ENCODE measurements around the gene S100A10. TPM values are rescaled to one million over a fixed set of nuclear protein-coding genes. Genes with fewer than 3 reads are reported as not detected.
A peak's percentile ranks its signal among the peaks of the same experiment; 100 is the strongest.

The S100A10 gene
- total and polyA plus RNA-seq, 2 donors from 2014 or later: 467 to 500 TPM

DNA sequence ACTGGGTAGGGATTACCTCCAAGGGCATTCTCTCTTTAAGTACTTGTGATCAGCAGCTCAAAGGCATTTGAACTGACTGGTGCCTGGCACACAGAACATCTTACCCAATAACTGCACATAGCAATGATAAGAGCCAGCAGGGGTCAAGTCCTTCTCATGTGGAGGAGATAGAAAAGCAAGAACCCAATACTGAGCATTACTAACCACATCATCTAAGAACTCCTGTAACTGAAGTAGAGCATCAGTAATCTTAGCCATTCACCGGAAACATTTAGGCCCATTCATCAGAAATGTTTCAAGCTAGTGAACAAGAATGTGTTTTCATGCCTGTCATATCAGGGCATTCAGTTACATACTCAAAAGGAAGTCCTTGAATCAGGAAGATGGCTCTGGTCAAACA is 50.8 kb downstream of the S100A10 start:
- intact Hi-C loops (cut with DNase I): no loop called here
- no peak for FAIRE-seq

DNA sequence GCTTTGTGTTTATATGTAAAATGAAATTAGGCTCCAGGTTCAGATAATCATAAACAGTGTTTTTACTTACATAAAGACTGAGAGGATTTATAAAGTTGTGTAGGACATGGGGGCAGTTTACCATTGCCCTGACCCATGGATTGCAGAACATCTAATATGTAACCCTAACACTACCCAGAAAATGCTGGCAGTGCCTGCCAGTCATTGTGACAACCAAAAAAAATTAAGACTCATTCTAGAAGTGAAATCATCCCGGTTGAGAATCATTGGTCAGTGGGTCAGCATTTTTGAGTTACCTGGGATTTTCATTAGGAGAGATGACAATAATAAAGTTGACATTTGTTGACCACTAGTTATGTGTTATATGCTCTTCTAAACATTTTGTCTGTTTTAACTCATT is 53.1 kb downstream of the S100A10 start:
- peaks cover 7 to 17% (median 15%) of the 10 kb centered on the region in 3 donors for H3K4me1 ChIP-seq (ENCODE audit: control insufficient read depth in 2 of 3, insufficient read depth in 2 of 3, low read depth in 1 of 3, low read length in 3 of 3)
- intact Hi-C loops (cut with DNase I): no loop called here
- H3K27ac ChIP-seq (ENCODE audit: low read depth in 2 of 2, low read length in 2 of 2): peak overlapping the region; percentile 14 to 58

More for the DNA sequence above, 50.8 kb downstream of the S100A10 start:
- Histone ChIP-seq H3K4me1 (ENCODE audit: control insufficient read depth in 2 of 3, insufficient read depth in 2 of 3, low read depth in 1 of 3, low read length in 3 of 3) (peaks cover 4 to 20% (median 11%) of the 10 kb centered on the region in 3 donors), H3K27me3 (ENCODE audit: control insufficient read depth, insufficient read depth, low read length) (no peaks in the 10 kb centered on the region), H3K27ac (ENCODE audit: low read depth in 2 of 2, low read length in 2 of 2) (no peak overlapping the region), H3K9ac (ENCODE audit: low read length in 3 of 3) (no peak overlapping the region), H3K4me3 (ENCODE audit: low read length in 3 of 3) (no peak overlapping the region), H3K36me3 (ENCODE audit: control insufficient read depth in 2 of 3, insufficient read depth in 3 of 3, low read length in 3 of 3) (no peaks in the 10 kb centered on the region), H3K9me3 (ENCODE audit: control insufficient read depth in 2 of 3, insufficient read depth in 1 of 3, low read length in 3 of 3) (no peaks in the 10 kb centered on the region)
- DNase-seq: no peak
- TF ChIP-seq, protein P1, sequence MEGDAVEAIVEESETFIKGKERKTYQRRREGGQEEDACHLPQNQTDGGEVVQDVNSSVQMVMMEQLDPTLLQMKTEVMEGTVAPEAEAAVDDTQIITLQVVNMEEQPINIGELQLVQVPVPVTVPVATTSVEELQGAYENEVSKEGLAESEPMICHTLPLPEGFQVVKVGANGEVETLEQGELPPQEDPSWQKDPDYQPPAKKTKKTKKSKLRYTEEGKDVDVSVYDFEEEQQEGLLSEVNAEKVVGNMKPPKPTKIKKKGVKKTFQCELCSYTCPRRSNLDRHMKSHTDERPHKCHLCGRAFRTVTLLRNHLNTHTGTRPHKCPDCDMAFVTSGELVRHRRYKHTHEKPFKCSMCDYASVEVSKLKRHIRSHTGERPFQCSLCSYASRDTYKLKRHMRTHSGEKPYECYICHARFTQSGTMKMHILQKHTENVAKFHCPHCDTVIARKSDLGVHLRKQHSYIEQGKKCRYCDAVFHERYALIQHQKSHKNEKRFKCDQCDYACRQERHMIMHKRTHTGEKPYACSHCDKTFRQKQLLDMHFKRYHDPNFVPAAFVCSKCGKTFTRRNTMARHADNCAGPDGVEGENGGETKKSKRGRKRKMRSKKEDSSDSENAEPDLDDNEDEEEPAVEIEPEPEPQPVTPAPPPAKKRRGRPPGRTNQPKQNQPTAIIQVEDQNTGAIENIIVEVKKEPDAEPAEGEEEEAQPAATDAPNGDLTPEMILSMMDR (IDR thresholded peaks at IDR 0.05; ENCODE audit: borderline replicate concordance, extremely low read depth, insufficient read depth): no peak

DNA sequence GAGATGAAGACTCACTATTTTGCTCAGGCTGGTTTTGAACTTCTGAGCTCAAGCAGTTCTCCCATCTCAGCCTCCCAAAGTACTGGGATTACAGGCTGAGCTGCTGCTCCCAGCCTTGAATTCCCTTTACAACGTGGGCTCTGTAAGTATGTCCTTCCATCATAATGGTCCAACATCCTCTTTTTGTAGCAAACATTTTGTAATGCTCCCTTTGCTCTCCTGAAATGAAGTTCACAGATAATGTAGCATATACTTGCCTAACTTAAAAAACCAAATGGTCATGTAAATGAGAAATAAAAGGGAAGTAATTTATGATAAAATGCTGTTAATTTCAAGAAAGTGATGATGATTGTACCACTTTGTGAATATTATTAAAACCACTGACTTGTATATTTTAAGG is 53.9 kb downstream of the S100A10 start:
- intact Hi-C loops (cut with DNase I): no loop called here
- Histone ChIP-seq H3K36me3 (ENCODE audit: control insufficient read depth in 2 of 3, insufficient read depth in 3 of 3, low read length in 3 of 3) (no peaks in the 10 kb centered on the region), H3K4me3 (ENCODE audit: low read length in 3 of 3) (no peak overlapping the region), H3K27ac (ENCODE audit: low read depth in 2 of 2, low read length in 2 of 2) (no peak overlapping the region), H3K9ac (ENCODE audit: low read length in 3 of 3) (no peak overlapping the region), H3K27me3 (ENCODE audit: control insufficient read depth, insufficient read depth, low read length) (no peaks in the 10 kb centered on the region), H3K4me1 (ENCODE audit: control insufficient read depth in 2 of 3, insufficient read depth in 2 of 3, low read depth in 1 of 3, low read length in 3 of 3) (peaks cover 7 to 14% (median 8%) of the 10 kb centered on the region in 3 donors), H3K9me3 (ENCODE audit: control insufficient read depth in 2 of 3, insufficient read depth in 1 of 3, low read length in 3 of 3) (no peaks in the 10 kb centered on the region)
- FAIRE-seq (no peak), DNase-seq (no peak)
- TF ChIP-seq, protein P1 (IDR thresholded peaks at IDR 0.05; ENCODE audit: borderline replicate concordance, extremely low read depth, insufficient read depth): no peak

More for the DNA sequence above, 53.1 kb downstream of the S100A10 start:
- FAIRE-seq: no peak
- no peaks in the 10 kb centered on the region for H3K9me3 ChIP-seq (ENCODE audit: control insufficient read depth in 2 of 3, insufficient read depth in 1 of 3, low read length in 3 of 3)
- H3K36me3 ChIP-seq (ENCODE audit: control insufficient read depth in 2 of 3, insufficient read depth in 3 of 3, low read length in 3 of 3): no peaks in the 10 kb centered on the region
- H3K27me3 ChIP-seq (ENCODE audit: control insufficient read depth, insufficient read depth, low read length): no peaks in the 10 kb centered on the region
- H3K4me3 ChIP-seq (ENCODE audit: low read length in 3 of 3): no peak overlapping the region
- TF ChIP-seq, protein P1 (IDR thresholded peaks at IDR 0.05; ENCODE audit: borderline replicate concordance, extremely low read depth, insufficient read depth): no peak
- no peak overlapping the region for H3K9ac ChIP-seq (ENCODE audit: low read length in 3 of 3)
- DNase-seq: no peak

DNA sequence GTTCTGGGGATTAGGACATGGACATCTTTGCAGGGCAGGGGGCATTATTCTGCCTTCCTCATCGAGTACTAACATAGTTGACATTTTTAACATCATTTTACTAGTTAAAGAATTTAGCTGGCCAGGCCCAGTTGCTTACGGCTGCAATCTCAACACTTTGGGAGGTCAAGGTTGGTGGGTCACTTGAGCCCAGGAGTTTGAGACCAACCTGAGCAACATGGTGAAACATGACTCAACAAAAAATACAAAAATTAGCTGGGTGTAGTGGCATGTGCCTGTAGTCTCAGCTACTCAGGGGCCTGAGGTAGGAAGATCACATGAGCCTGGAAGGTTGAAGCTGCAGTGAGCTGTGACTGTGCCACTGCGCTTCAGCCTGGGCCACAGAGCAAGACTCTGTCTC is 54.5 kb downstream of the S100A10 start:
- Histone ChIP-seq H3K27me3 (ENCODE audit: control insufficient read depth, insufficient read depth, low read length) (no peaks in the 10 kb centered on the region), H3K4me3 (ENCODE audit: low read length in 3 of 3) (no peak overlapping the region), H3K4me1 (ENCODE audit: control insufficient read depth in 2 of 3, insufficient read depth in 2 of 3, low read depth in 1 of 3, low read length in 3 of 3) (peaks cover 3 to 9% (median 8%) of the 10 kb centered on the region in 3 donors), H3K27ac (ENCODE audit: low read depth in 2 of 2, low read length in 2 of 2) (peak overlapping the region; percentile 24 to 40), H3K9ac (ENCODE audit: low read length in 3 of 3) (no peak overlapping the region), H3K36me3 (ENCODE audit: control insufficient read depth in 2 of 3, insufficient read depth in 3 of 3, low read length in 3 of 3) (no peaks in the 10 kb centered on the region), H3K9me3 (ENCODE audit: control insufficient read depth in 2 of 3, insufficient read depth in 1 of 3, low read length in 3 of 3) (no peaks in the 10 kb centered on the region)
- TF ChIP-seq, protein P1 (IDR thresholded peaks at IDR 0.05; ENCODE audit: borderline replicate concordance, extremely low read depth, insufficient read depth): no peak
- intact Hi-C loops (cut with DNase I): no loop called here
- DNase-seq (no peak), FAIRE-seq (no peak)

Data from kidney (tissue), 14 donors.